8988T (cell line): ENCODE results near the gene XPNPEP2.

Source experiments
- DNase-seq: peaks from one replicate; pipeline ENCODE4 v3.0.0; 2011

The XPNPEP2 gene

GRCh38 chrX:129781134-129781672 is 42.4 kb downstream of the XPNPEP2 start:
- DNase-seq: no peak

- no peak for DNase-seq
Measured at GRCh38 chrX:129781680-129782495, 43.1 kb downstream of the XPNPEP2 start.

DNA sequence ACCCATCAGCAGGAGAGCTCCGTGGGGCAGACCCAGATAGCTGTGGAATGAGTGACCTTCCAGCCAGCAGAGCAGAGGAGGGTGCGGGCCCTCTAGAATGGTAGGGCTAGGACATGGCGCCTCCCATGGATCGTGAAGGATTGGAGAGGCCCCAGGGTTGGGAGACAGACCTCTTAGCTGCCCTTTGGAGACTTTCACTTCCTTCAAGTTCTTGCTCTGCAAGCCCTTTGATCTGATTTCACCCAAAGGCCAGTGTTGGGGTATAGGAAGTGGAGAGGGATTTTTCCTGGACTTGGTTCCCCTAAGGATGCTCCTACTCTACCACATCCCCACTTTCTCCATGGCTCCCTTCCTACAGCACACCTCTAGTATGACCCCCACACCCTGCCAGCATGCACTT is 43.9 kb downstream of the XPNPEP2 start:
- no peak for DNase-seq

DNA sequence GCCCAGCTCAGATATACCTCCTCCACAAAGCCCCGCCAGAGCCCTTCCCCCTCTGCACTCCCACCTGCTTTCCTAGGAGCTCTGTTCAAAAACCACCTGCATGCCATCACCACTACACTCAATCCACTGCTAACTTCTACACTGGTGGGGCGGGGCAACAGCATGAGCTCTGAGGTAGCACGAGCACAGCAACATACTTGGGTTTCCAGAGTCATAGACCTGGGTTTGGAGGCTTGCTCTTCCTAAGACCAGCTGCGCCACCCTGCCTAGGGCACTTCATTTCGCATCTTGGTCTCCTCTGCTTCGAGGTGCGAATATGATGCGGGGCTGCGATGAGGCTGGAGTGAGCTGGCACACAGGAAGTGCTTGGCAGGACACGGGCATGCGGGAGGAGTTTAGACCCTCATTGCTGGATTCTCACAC is 44.5 kb downstream of the XPNPEP2 start:
- DNase-seq: no peak

GRCh38 chrX:129784371-129784770 is 45.6 kb downstream of the XPNPEP2 start:
- DNase-seq: no peak

DNA sequence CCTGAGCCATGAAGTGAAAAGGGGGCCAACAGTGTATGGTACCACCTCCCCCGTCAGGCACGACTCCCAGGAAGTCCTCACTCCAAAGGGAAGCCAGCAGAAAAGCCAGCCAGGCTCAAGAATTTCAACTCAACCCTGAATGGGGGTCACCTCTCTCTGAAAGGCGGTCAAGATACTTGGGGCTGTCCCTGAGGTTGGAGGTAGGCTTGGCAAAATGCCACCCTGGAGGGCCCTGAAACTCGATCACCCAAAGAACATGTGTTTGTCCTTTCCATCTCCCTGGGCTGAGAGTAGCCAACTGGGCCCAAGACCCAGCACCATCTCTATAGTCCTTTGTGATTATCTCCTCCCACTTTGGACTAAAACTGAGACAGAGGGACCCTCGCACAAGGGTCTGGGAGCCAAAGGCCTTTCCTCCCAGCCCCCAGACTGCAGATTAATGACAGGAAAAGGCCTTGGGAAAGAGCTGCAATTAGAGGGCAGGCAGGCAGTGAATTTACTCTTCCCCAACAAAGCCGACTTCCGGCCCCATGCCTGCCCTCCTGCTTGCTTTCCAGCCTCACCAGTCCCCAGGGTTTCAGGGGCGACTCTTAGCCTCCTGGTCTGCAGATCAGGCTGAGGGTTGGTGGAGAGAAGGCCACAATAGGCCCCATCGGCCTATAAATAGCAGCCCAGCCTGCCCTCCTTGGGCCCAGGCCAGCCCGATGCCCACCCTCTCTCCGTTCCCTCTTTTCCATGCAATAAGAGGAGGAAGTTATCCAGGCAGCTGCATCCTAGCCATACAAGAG is 46.6 kb downstream of the XPNPEP2 start:
- no peak for DNase-seq

- no peak for DNase-seq
Measured at GRCh38 chrX:129786210-129786651, 47.5 kb downstream of the XPNPEP2 start.

GRCh38 chrX:129787336-129788055 is 48.7 kb downstream of the XPNPEP2 start:
- no peak for DNase-seq

DNA sequence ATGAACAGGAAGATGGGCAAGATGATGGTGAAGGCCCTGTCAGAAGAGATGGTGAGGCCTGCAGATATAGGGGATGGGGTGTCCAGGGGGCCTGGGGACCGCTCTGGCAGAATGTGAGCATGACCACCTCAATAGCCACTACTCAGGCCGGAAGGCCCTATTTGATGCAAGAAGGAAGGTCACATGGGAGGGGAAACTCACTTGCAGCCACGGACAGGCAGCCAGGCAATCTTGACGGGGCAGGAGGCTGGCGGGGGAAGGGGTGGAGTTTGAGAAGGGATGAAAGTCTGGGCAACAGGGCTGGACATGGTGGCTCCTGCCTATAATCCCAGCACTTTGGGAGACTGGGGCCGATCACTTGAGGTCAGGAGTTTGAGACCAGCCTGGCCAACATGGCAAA is 49.7 kb downstream of the XPNPEP2 start:
- no peak for DNase-seq

- no peak for DNase-seq
Measured at GRCh38 chrX:129790146-129790545, 51.4 kb downstream of the XPNPEP2 start.

GRCh38 chrX:129790808-129791207 is 52.0 kb downstream of the XPNPEP2 start:
- DNase-seq: no peak

GRCh38 chrX:129791336-129791735 is 52.6 kb downstream of the XPNPEP2 start:
- no peak for DNase-seq

DNA sequence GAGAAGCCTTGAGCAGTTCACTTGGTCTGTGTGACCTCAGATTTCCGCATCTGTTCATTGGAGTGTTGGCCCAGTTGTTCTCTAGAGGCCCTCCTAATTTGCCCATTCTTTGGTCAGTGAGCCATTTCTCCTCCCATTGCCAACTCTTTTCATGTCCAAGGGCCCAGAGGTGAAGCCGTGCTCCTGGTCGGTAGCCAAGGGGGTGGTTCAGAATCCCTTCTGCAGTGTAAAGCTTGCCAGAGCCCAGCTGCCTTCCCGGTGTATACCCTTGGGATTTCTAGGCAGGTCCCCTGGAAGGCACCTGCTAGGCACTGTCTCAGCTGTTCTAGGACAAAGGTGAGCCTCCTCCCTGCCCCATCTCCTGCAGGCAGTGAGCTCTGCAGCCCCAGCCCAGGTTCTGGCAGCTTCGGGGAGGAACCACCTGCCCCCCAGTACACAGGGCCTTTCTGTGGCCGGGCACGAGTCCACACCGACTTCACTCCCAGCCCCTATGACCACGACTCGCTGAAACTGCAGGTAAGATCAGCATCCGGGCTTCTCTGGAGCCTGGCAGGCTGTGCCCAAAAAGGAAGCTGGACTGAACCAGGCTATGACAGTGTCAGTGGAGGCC is 53.3 kb downstream of the XPNPEP2 start:
- no peak for DNase-seq

DNA sequence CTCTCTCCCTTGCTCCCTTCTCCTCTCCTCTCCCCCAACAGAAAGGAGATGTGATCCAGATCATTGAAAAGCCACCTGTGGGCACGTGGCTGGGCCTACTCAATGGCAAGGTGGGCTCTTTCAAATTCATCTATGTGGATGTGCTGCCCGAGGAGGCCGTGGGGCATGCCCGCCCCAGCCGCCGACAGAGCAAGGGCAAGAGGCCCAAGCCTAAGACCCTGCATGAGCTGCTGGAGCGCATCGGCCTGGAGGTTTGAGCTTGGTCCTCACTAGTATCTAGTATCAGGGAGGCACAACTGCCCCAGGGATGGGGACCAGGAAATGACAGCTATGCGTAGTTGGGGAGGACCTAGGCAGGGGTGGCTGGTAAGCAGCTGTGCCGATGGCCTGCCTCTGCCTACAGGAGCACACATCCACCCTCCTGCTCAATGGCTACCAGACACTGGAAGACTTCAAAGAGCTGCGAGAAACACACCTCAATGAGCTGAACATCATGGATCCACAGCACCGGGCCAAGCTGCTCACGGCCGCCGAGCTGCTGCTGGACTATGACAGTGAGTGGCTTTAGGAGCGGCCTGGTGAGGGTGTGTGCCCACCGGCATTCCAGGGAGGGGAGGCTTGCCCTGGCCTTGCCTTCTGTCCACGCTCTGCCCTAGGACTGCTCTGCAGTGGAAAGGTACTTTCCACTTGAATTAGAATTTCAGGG is 54.0 kb downstream of the XPNPEP2 start:
- no peak for DNase-seq

DNA sequence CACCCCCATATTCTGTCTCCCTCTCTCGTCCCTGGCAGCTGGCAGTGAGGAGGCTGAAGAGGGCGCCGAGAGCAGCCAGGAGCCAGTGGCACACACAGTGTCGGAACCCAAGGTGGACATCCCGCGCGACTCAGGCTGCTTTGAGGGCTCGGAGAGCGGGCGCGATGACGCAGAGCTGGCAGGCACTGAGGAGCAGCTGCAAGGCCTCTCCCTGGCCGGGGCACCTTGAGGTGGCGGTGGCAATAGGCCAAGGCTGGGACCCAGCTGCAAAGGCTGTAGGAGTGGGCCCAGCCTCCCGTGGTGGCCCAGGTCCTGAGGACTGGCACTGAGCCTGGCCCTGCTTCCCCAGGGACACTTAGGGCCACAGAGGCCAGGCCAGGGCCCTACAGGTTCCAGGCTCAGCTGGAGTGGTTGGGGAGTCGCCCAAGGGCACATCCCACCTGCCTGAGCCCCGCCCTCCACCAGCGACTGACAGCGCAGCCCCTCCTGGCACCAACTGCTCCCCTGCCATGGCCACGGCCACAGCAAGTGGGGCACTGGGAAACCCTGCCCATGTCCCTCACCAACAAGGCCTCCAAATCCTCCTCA is 54.9 kb downstream of the XPNPEP2 start:
- no peak for DNase-seq

GRCh38 chrX:129795584-129795983 is 56.8 kb downstream of the XPNPEP2 start:
- no peak for DNase-seq

- DNase-seq: no peak
Measured at GRCh38 chrX:129797251-129797906, 58.6 kb downstream of the XPNPEP2 start.

GRCh38 chrX:129798456-129798855 is 59.7 kb downstream of the XPNPEP2 start:
- no peak for DNase-seq

DNA sequence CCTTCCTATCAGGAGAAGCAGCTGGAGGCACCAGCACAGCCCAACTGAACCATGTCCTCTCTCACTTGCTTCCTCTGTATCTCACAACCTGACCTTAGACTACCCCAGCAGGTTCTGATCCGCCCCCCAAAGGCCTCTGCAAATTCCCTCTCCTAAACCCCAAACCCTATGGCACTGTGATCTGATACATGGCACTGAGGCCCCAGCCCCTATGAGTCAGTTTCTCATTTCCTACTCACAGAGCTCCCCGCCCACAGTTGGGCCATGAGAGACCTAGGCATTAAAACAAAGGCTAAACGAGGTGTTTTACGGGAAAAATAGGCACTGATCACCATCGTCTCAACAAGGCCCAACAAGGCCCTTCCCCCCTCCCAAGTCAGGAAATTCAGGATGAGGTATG is 60.1 kb downstream of the XPNPEP2 start:
- no peak for DNase-seq

GRCh38 chrX:129800186-129800585 is 61.4 kb downstream of the XPNPEP2 start:
- no peak for DNase-seq

- DNase-seq: no peak
Measured at GRCh38 chrX:129802863-129803262, 64.1 kb downstream of the XPNPEP2 start.
